WTC11 (cell line): ENCODE results near the gene CELF1. TPM values are rescaled to one million over a fixed set of nuclear protein-coding genes. Genes with fewer than 3 reads are reported as not detected.

ENCODE experiments used
- ATAC-seq: fragments of 200-7000 bp; cut with Tn5 transposase; 2 replicates; pipeline ENCODE4 v1.10.0; 2021; ENCODE audit warnings: mild to moderate bottlenecking, moderate library complexity
- CTCF ChIA-PET: fragments of 300-600 bp; sonication (Branson Sonifier 250); formaldehyde crosslinking; loops from one replicate; lab custom pipeline; 2021; ENCODE audit warnings: antibody characterized with exemption; lab: Charles Lee
- POLR2A ChIA-PET: fragments of 350-600 bp; sonication (Branson Sonifier 250); formaldehyde crosslinking; loops from one replicate; lab custom pipeline; 2021; ENCODE audit warnings: antibody characterized with exemption; lab: Charles Lee
- DNase-seq: peaks from one replicate; pipeline ENCODE4 v3.0.0; 2021; ENCODE audit warnings: low spot score
- H3K27ac Mint-ChIP-seq: 2 replicates; pipeline ENCODE4 v1.8.0; 2021; ENCODE audit warnings: mixed read lengths
- H3K27me3 Mint-ChIP-seq: 2 replicates; pipeline ENCODE4 v1.8.0; 2021; ENCODE audit warnings: low read depth, mild to moderate bottlenecking, moderate library complexity, mixed read lengths
- H3K36me3 Mint-ChIP-seq: 2 replicates; pipeline ENCODE4 v1.8.0; 2021; ENCODE audit warnings: mixed read lengths
- H3K4me1 Mint-ChIP-seq: 2 replicates; pipeline ENCODE4 v1.8.0; 2022; ENCODE audit warnings: mixed read lengths
- H3K4me3 Mint-ChIP-seq: 2 replicates; pipeline ENCODE4 v1.8.0; 2021; ENCODE audit warnings: mild to moderate bottlenecking, moderate library complexity, mixed read lengths
- H3K9me3 Mint-ChIP-seq: 2 replicates; pipeline ENCODE4 v1.8.0; 2021; ENCODE audit warnings: mixed read lengths
- ARID4B ChIP-seq: sonication (generic); formaldehyde crosslinking; IDR thresholded peaks from 2 replicates; pipeline ENCODE4 v1.8.0; 2023; ENCODE audit warnings: missing genetic modification reagents, mild to moderate bottlenecking, borderline replicate concordance
- CBFB ChIP-seq: sonication (generic); formaldehyde crosslinking; IDR thresholded peaks from 2 replicates; pipeline ENCODE4 v1.8.1; 2022; ENCODE audit warnings: mild to moderate bottlenecking, low read depth, missing genetic modification reagents
- E2F1 ChIP-seq: sonication (generic); formaldehyde crosslinking; IDR thresholded peaks from 2 replicates; pipeline ENCODE4 v1.8.0; 2022; ENCODE audit warnings: mild to moderate bottlenecking, missing genetic modification reagents
- FOXJ3 ChIP-seq: sonication (generic); formaldehyde crosslinking; IDR thresholded peaks from 2 replicates; pipeline ENCODE4 v1.9.0; 2021; ENCODE audit warnings: missing genetic modification reagents, mild to moderate bottlenecking, borderline replicate concordance
- HMGA2 ChIP-seq: fragments of 250-450 bp; sonication (Bioruptor Pico); IDR thresholded peaks from 2 replicates; pipeline ENCODE4 v1.4.0; 2021; ENCODE audit warnings: mild to moderate bottlenecking, moderate library complexity
- HMGXB4 ChIP-seq: sonication (generic); formaldehyde crosslinking; IDR thresholded peaks from 2 replicates; pipeline ENCODE4 v1.8.1; 2023; ENCODE audit warnings: mild to moderate bottlenecking, moderate library complexity, missing genetic modification reagents
- JUN ChIP-seq: sonication (generic); formaldehyde crosslinking; IDR thresholded peaks from 2 replicates; pipeline ENCODE4 v1.8.0; 2023; ENCODE audit warnings: mild to moderate bottlenecking, missing genetic modification reagents
- KAT7 ChIP-seq: sonication (generic); formaldehyde crosslinking; IDR thresholded peaks from 2 replicates; pipeline ENCODE4 v1.8.1; 2023; ENCODE audit warnings: missing genetic modification reagents, mild to moderate bottlenecking, borderline replicate concordance
- MXD4 ChIP-seq: fragments of 250-450 bp; sonication (Bioruptor Pico); IDR thresholded peaks from 2 replicates; pipeline ENCODE4 v1.8.0; 2021; ENCODE audit warnings: mild to moderate bottlenecking, moderate library complexity, borderline replicate concordance
- NR3C1 ChIP-seq: sonication (generic); formaldehyde crosslinking; conservative IDR thresholded peaks from 2 replicates; pipeline ENCODE4 v1.8.1; 2023; ENCODE audit warnings: low read depth, mild to moderate bottlenecking, missing genetic modification reagents
- PRDM15 ChIP-seq: sonication (generic); formaldehyde crosslinking; IDR thresholded peaks from 2 replicates; pipeline ENCODE4 v1.8.0; 2022; ENCODE audit warnings: missing genetic modification reagents
- RELA ChIP-seq: sonication (generic); formaldehyde crosslinking; IDR thresholded peaks from 2 replicates; pipeline ENCODE4 v1.8.1; 2022; ENCODE audit warnings: missing genetic modification reagents, mild to moderate bottlenecking, borderline replicate concordance
- SMAD4 ChIP-seq: sonication (generic); formaldehyde crosslinking; IDR thresholded peaks from 2 replicates; pipeline ENCODE4 v1.8.0; 2022; ENCODE audit warnings: mild to moderate bottlenecking, missing genetic modification reagents
- SOX15 ChIP-seq: fragments of 250-450 bp; sonication (Bioruptor Pico); IDR thresholded peaks from 2 replicates; pipeline ENCODE4 v1.9.0; 2021; ENCODE audit warnings: mild to moderate bottlenecking
- TEAD1 ChIP-seq: sonication (generic); formaldehyde crosslinking; IDR thresholded peaks from 2 replicates; pipeline ENCODE4 v1.8.0; 2022; ENCODE audit warnings: mild to moderate bottlenecking, missing genetic modification reagents
- ZNF317 ChIP-seq: sonication (generic); formaldehyde crosslinking; IDR thresholded peaks from 2 replicates; pipeline ENCODE4 v1.8.1; 2023; ENCODE audit warnings: low read depth, mild to moderate bottlenecking, moderate library complexity, missing genetic modification reagents, borderline replicate concordance
- ZNF396 ChIP-seq: fragments of 250-450 bp; sonication (Bioruptor Pico); IDR thresholded peaks from 2 replicates; pipeline ENCODE4 v1.8.0; 2021; ENCODE audit warnings: mild to moderate bottlenecking, moderate library complexity, borderline replicate concordance
- ZNF532 ChIP-seq: fragments of 250-450 bp; sonication (Bioruptor Pico); IDR thresholded peaks from 2 replicates; pipeline ENCODE4 v1.9.0; 2021; ENCODE audit warnings: mild to moderate bottlenecking, borderline replicate concordance
- total RNA-seq: library from RNA; stranded (reverse); gene quantifications from 3 replicates; pipeline ENCODE4 v1.2.3, GENCODE V29; 2021

The CELF1 gene
- total RNA-seq, 1 experiment from 2014 or later = 177 TPM

GRCh38 chr11:47592970-47593369 lies 40.0 kb upstream of the CELF1 start:
- ChIA-PET POLR2A (interaction anchor here (0.6 kb wide), 1 partner anchor 193 kb away, joined by 5 read pairs; no protein-coding TSS in a partner anchor), CTCF (interaction anchor here (1.0 to 1.4 kb wide), 2 partner anchors 12 to 40 kb away, joined by 3 read pairs; no protein-coding TSS in a partner anchor)
- peak overlapping the region; percentile 77 for H3K4me3 Mint-ChIP-seq
- H3K36me3 Mint-ChIP-seq = no peaks in the 10 kb centered on the region
- H3K4me1 Mint-ChIP-seq = peaks cover 26% of the 10 kb centered on the region
- no peak overlapping the region for H3K27ac Mint-ChIP-seq
- H3K27me3 Mint-ChIP-seq = peaks cover 67% of the 10 kb centered on the region
- no peaks in the 10 kb centered on the region for H3K9me3 Mint-ChIP-seq
- ATAC-seq = no peak
- no peak for TF ChIP-seq NR3C1
- no peak for TF ChIP-seq SMAD4
- no peak for TF ChIP-seq RELA (CRISPR knock-in tag)
- no peak for TF ChIP-seq PRDM15 (CRISPR knock-in tag)
- no peak for TF ChIP-seq HMGA2 (CRISPR knock-in tag)
- TF ChIP-seq HMGXB4 (CRISPR knock-in tag) = no peak
- no peak for TF ChIP-seq ZNF532 (CRISPR knock-in tag)
- no peak for TF ChIP-seq E2F1 (CRISPR knock-in tag)
- TF ChIP-seq KAT7 (CRISPR knock-in tag) = no peak
- no peak for TF ChIP-seq CBFB (CRISPR knock-in tag)
- TF ChIP-seq SOX15 (CRISPR knock-in tag) = no peak
- no peak for TF ChIP-seq MXD4 (CRISPR knock-in tag)
- TF ChIP-seq JUN (CRISPR knock-in tag) = no peak
- TF ChIP-seq FOXJ3 = no peak
- TF ChIP-seq TEAD1 (CRISPR knock-in tag) = no peak
- TF ChIP-seq ZNF396 (CRISPR knock-in tag) = no peak
- TF ChIP-seq ARID4B (CRISPR knock-in tag) = no peak
- TF ChIP-seq ZNF317 (CRISPR knock-in tag) = no peak
- TF ChIP-seq, all 79 proteins: peak for 0
- DNase-seq = no peak
